Right lobe of liver (tissue), 6 donors: Measurements from ENCODE around the gene A4GALT. TPM values are rescaled to one million over a fixed set of nuclear protein-coding genes. Genes with fewer than 3 reads are reported as not detected.
A peak's percentile ranks its signal among the peaks of the same experiment; 100 is the strongest.

Experiments
- ATAC-seq, 4 donors: fragments of 200-7000 bp; cut with Tn5 transposase; one replicate each; pipeline ENCODE4 v1.9.1; 2020; ENCODE audit warnings: mild to moderate bottlenecking in 4 of 4, moderate library complexity in 4 of 4
- DNase-seq, 3 donors: peaks; one replicate each; pipeline ENCODE4 v3.0.0-alpha.2; 2020
- H3K27ac ChIP-seq, 3 donors: fragments of 200-600 bp; one replicate each; pipeline ENCODE4 v1.8.0; 2022
- H3K27me3 ChIP-seq, 2 donors: fragments of 200-600 bp; one replicate each; pipeline ENCODE4 v1.8.0; 2022
- H3K36me3 ChIP-seq, 4 donors: fragments of 200-600 bp; sonication (generic) in 1 of 4; one replicate each; pipeline versions ENCODE4 v1.5.1 to v1.8.0; 2017 to 2022; ENCODE audit warnings: control low read depth in 1 of 4
- H3K4me1 ChIP-seq, 4 donors: fragments of 200-600 bp; sonication (generic) in 1 of 4; one replicate each; pipeline versions ENCODE4 v1.5.1 to v1.8.0; 2017 to 2022; ENCODE audit warnings: control low read depth in 1 of 4
- H3K4me3 ChIP-seq, 3 donors: fragments of 200-600 bp; one replicate each; pipeline ENCODE4 v1.8.0; 2022
- H3K9me3 ChIP-seq, 4 donors: fragments of 200-600 bp; sonication (generic) in 1 of 4; one replicate each; pipeline versions ENCODE4 v1.5.1 to v1.8.0; 2017 to 2022; ENCODE audit warnings: control low read depth in 1 of 4
- POLR2A ChIP-seq: fragments of 450-650 bp; IDR thresholded peaks from one replicate; pipeline ENCODE4 v1.6.1; 2017; ENCODE audit warnings: antibody characterized with exemption, mild to moderate bottlenecking
- WGBS: methylation state at CpG from one replicate; pipeline ENCODE4 v1.1.6; 2018; ENCODE audit warnings: low coverage, low lambda C conversion rate; ENCODE audit not compliant: insufficient coverage; ENCODE audit errors: missing lambda C conversion rate; 5-methylcytosine and 5-hydroxymethylcytosine counted together
- intact Hi-C, 2 donors: fragments of 100-400 bp; cut with DNase I; formaldehyde crosslinking; loops; one replicate each; pipeline versions ENCODE4 v1.11.2 to v1.14.1; 2022
- total RNA-seq, 6 experiments: library from RNA; depleted of rRNA in 2 of 6; stranded (reverse); fragments of >200 nt in 2 of 6; fragmentation: NEBNext Ultra II Directional in 3 of 6; extraction: Animal tissue kit (Norgen Biotek cat#: 25700) in 3 of 6; gene quantifications; one replicate each; pipeline versions ENCODE4 v1.1.0 to v1.2.4, GENCODE V29; 2016 to 2023
- TF ChIP-seq, protein P1 (sequence below), 4 donors: fragments of 200-600 bp in 3 of 4; fragments of 450-650 bp in 1 of 4; IDR thresholded peaks; one replicate each; pipeline versions ENCODE4 v1.5.1 to v1.8.0; 2016 to 2022; ENCODE audit warnings: antibody characterized with exemption in 4 of 4, mild to moderate bottlenecking in 2 of 4
- donor health status: DM: no; HTN: yes; CAD: no.
- donor health status: DM: no; HTN: no; CAD: no.
- donor health status: DM: no; HTN: no; CAD: no.
- donor health status: DM: no; HTN: yes; CAD: no.
- donor health status: DM: no; HTN: yes; CAD: no.

Gene A4GALT
- total RNA-seq, 6 experiments from 2014 or later = 0.86 to 3.7 (median 2.2) TPM

- Histone ChIP-seq H3K4me3 (peak overlapping the region; percentile 44 to 56 (median 45)), H3K4me1 (peaks cover 0 to 12% (median 0%) of the 10 kb centered on the region in 4 donors), H3K9me3 (no peaks in the 10 kb centered on the region), H3K27ac (no peak overlapping the region), H3K27me3 (no peaks in the 10 kb centered on the region), H3K36me3 (no peaks in the 10 kb centered on the region)
- TF ChIP-seq, protein P1, sequence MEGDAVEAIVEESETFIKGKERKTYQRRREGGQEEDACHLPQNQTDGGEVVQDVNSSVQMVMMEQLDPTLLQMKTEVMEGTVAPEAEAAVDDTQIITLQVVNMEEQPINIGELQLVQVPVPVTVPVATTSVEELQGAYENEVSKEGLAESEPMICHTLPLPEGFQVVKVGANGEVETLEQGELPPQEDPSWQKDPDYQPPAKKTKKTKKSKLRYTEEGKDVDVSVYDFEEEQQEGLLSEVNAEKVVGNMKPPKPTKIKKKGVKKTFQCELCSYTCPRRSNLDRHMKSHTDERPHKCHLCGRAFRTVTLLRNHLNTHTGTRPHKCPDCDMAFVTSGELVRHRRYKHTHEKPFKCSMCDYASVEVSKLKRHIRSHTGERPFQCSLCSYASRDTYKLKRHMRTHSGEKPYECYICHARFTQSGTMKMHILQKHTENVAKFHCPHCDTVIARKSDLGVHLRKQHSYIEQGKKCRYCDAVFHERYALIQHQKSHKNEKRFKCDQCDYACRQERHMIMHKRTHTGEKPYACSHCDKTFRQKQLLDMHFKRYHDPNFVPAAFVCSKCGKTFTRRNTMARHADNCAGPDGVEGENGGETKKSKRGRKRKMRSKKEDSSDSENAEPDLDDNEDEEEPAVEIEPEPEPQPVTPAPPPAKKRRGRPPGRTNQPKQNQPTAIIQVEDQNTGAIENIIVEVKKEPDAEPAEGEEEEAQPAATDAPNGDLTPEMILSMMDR (IDR thresholded peaks at IDR 0.05) = peak; percentile 75 to 92 (median 84)
- TF ChIP-seq POLR2A = no peak
- intact Hi-C loops = no loop called here
- DNase-seq = peak; percentile 80 to 85 (median 82)
- WGBS = 0% methylated on average over 5 of the region's 68 CpGs
- ATAC-seq = peak; percentile 92 to 98 (median 94)
Measured at GRCh38 chr22:42661985-42662831, 58.5 kb downstream of the A4GALT start.

- ATAC-seq = no peak
Measured at GRCh38 chr22:42656578-42656977, 64.1 kb downstream of the A4GALT start.

GRCh38 chr22:42655693-42656092, 65.0 kb downstream of the A4GALT start:
- no peak overlapping the region for H3K27ac ChIP-seq
- H3K9me3 ChIP-seq = no peaks in the 10 kb centered on the region
- intact Hi-C loops = no loop called here
- 58% methylated on average over 6 of the region's 9 CpGs for WGBS
- H3K36me3 ChIP-seq = no peaks in the 10 kb centered on the region
- H3K4me1 ChIP-seq = peaks cover 0 to 25% (median 7%) of the 10 kb centered on the region in 4 donors
- DNase-seq (no peak), ATAC-seq (no peak)
- no peaks in the 10 kb centered on the region for H3K27me3 ChIP-seq
- TF ChIP-seq POLR2A = no peak
- TF ChIP-seq, protein P1 (IDR thresholded peaks at IDR 0.05) = no peak
- no peak overlapping the region for H3K4me3 ChIP-seq

More at GRCh38 chr22:42656578-42656977, 64.1 kb downstream of the A4GALT start:
- no peak overlapping the region for H3K27ac ChIP-seq
- H3K4me3 ChIP-seq = no peak overlapping the region
- intact Hi-C loops = no loop called here
- H3K36me3 ChIP-seq = no peaks in the 10 kb centered on the region
- no peaks in the 10 kb centered on the region for H3K27me3 ChIP-seq
- WGBS = 92% methylated on average over 3 of the region's 8 CpGs
- TF ChIP-seq, protein P1 (IDR thresholded peaks at IDR 0.05) = no peak
- TF ChIP-seq POLR2A = no peak
- H3K4me1 ChIP-seq = peaks cover 0 to 25% (median 7%) of the 10 kb centered on the region in 4 donors
- H3K9me3 ChIP-seq = no peaks in the 10 kb centered on the region
- no peak for DNase-seq

GRCh38 chr22:42654436-42655073, 66.1 kb downstream of the A4GALT start:
- no peak for TF ChIP-seq POLR2A
- TF ChIP-seq, protein P1 (IDR thresholded peaks at IDR 0.05) = no peak
- Histone ChIP-seq H3K36me3 (no peaks in the 10 kb centered on the region), H3K4me1 (peaks cover 0 to 28% (median 7%) of the 10 kb centered on the region in 4 donors), H3K9me3 (no peaks in the 10 kb centered on the region), H3K4me3 (no peak overlapping the region), H3K27me3 (no peaks in the 10 kb centered on the region), H3K27ac (no peak overlapping the region)
- 85% methylated on average over 7 of the region's 7 CpGs for WGBS
- ATAC-seq (no peak), DNase-seq (no peak)
- intact Hi-C loops = no loop called here
